IMR-90 (cell line): ENCODE data around the gene SLC35G6.

Experiments used
- BHLHE40 ChIP-seq: fragments of 150-350 bp; IDR thresholded peaks from 2 replicates; pipeline ENCODE4 v1.6.1; 2016; ENCODE audit warnings: mild to moderate bottlenecking, low read depth, low read length
- CEBPB ChIP-seq: IDR thresholded peaks from 2 replicates; pipeline ENCODE4 v1.6.1; 2012; ENCODE audit warnings: low read depth, low read length, improper control_type of control experiment
- CHD1 ChIP-seq: IDR thresholded peaks from 2 replicates; pipeline ENCODE4 v1.6.1; 2012; ENCODE audit warnings: low read depth, low read length, improper control_type of control experiment
- CTCF ChIP-seq: conservative IDR thresholded peaks from 2 replicates; pipeline ENCODE4 v1.5.1; 2012; ENCODE audit warnings: mild to moderate bottlenecking, low read depth, low read length, improper control_type of control experiment
- ELK1 ChIP-seq: fragments of 150-350 bp; IDR thresholded peaks from 2 replicates; pipeline ENCODE4 v1.6.1; 2016; ENCODE audit warnings: low read depth, mild to moderate bottlenecking, low read length, moderate library complexity, borderline replicate concordance
- MAFK ChIP-seq: IDR thresholded peaks from 2 replicates; pipeline ENCODE4 v1.6.1; 2012; ENCODE audit warnings: low read depth, low read length, improper control_type of control experiment
- MAZ ChIP-seq: IDR thresholded peaks from 2 replicates; pipeline ENCODE4 v1.6.1; 2012; ENCODE audit warnings: low read depth, mild to moderate bottlenecking, low read length, improper control_type of control experiment, moderate library complexity, borderline replicate concordance
- MXI1 ChIP-seq: IDR thresholded peaks from 2 replicates; pipeline ENCODE4 v1.6.1; 2012; ENCODE audit warnings: low read depth, mild to moderate bottlenecking, low read length, moderate library complexity, borderline replicate concordance
- NFE2L2 ChIP-seq: fragments of 150-350 bp; IDR thresholded peaks from 2 replicates; pipeline ENCODE4 v1.6.1; 2016; ENCODE audit warnings: low read depth, mild to moderate bottlenecking, low read length
- POLR2A ChIP-seq: IDR thresholded peaks from 2 replicates; pipeline ENCODE4 v1.6.1; 2012; ENCODE audit warnings: mild to moderate bottlenecking, low read depth, low read length
- RAD21 ChIP-seq: IDR thresholded peaks from 2 replicates; pipeline ENCODE4 v1.6.1; 2012; ENCODE audit warnings: low read length, improper control_type of control experiment
- RFX5 ChIP-seq: IDR thresholded peaks from 2 replicates; pipeline ENCODE4 v1.8.0; 2012; ENCODE audit warnings: low read depth, mild to moderate bottlenecking, low read length, moderate library complexity
- SMC3 ChIP-seq: fragments of 150-350 bp; IDR thresholded peaks from 2 replicates; pipeline ENCODE4 v1.6.1; 2016; ENCODE audit warnings: low read depth, mild to moderate bottlenecking, antibody characterized with exemption, low read length, moderate library complexity
- TF ChIP-seq, protein P1 (sequence below): fragments of 150-350 bp; IDR thresholded peaks from 2 replicates; pipeline ENCODE4 v1.6.1; 2017; ENCODE audit warnings: mild to moderate bottlenecking, antibody characterized with exemption, low read length, low read depth

GRCh38 chr17:7440113-7440833 lies 41.0 kb upstream of the SLC35G6 start:
- no peak for TF ChIP-seq CTCF
- TF ChIP-seq POLR2A, result no peak
- no peak for TF ChIP-seq RAD21
- no peak for TF ChIP-seq CHD1
- TF ChIP-seq RFX5, result no peak
- no peak for TF ChIP-seq MAFK
- TF ChIP-seq, protein P1, sequence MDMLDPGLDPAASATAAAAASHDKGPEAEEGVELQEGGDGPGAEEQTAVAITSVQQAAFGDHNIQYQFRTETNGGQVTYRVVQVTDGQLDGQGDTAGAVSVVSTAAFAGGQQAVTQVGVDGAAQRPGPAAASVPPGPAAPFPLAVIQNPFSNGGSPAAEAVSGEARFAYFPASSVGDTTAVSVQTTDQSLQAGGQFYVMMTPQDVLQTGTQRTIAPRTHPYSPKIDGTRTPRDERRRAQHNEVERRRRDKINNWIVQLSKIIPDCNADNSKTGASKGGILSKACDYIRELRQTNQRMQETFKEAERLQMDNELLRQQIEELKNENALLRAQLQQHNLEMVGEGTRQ, result no peak; the same call in 1 of the 2 replicates
- TF ChIP-seq MAZ, result no peak
- TF ChIP-seq MXI1, result no peak
- no peak for TF ChIP-seq NFE2L2
- TF ChIP-seq ELK1, result no peak
- no peak for TF ChIP-seq SMC3
- TF ChIP-seq CEBPB, result no peak
- TF ChIP-seq BHLHE40, result no peak
